HL-60 (cell line): Measurements from ENCODE around the gene DIDO1.

ENCODE experiments used
- CTCF ChIP-seq: IDR thresholded peaks from one replicate; pipeline ENCODE4 v1.5.1; 2011; ENCODE audit warnings: low read length, control low read depth, inconsistent platforms; ENCODE audit not compliant: insufficient read depth
- GABPA ChIP-seq: IDR thresholded peaks from 2 replicates; pipeline ENCODE4 v1.6.1; 2012; ENCODE audit warnings: low read depth
- POLR2AphosphoS5 ChIP-seq: IDR thresholded peaks from 2 replicates; pipeline ENCODE4 v1.6.1; 2012; ENCODE audit warnings: low read depth
- REST ChIP-seq: IDR thresholded peaks from 2 replicates; pipeline ENCODE4 v1.6.1; 2012; ENCODE audit warnings: low read depth; ENCODE audit not compliant: insufficient replicate concordance
- SPI1 ChIP-seq: IDR thresholded peaks from 2 replicates; pipeline ENCODE4 v1.6.1; 2012; ENCODE audit warnings: low read depth, mild to moderate bottlenecking, borderline replicate concordance

GRCh38 chr20:62961310-62961783 lies 35.0 kb upstream of the DIDO1 start:
- TF ChIP-seq CTCF (no peak), GABPA (no peak), POLR2AphosphoS5 (no peak), REST (no peak), SPI1 (no peak)
